Anterior cingulate cortex (tissue), 58 donors: Measurements from ENCODE around the gene OBP2A.
"Not testable (repeated sequence)": the region's sequence is repeated elsewhere in the genome, so short reads cannot be mapped to it uniquely, and the experiment has no call there.

Source experiments
- DNase-seq, 58 donors: peaks; one replicate each; lab custom pipeline; 2025; lab: John Stamatoyannopoulos, UW

The OBP2A gene

DNA sequence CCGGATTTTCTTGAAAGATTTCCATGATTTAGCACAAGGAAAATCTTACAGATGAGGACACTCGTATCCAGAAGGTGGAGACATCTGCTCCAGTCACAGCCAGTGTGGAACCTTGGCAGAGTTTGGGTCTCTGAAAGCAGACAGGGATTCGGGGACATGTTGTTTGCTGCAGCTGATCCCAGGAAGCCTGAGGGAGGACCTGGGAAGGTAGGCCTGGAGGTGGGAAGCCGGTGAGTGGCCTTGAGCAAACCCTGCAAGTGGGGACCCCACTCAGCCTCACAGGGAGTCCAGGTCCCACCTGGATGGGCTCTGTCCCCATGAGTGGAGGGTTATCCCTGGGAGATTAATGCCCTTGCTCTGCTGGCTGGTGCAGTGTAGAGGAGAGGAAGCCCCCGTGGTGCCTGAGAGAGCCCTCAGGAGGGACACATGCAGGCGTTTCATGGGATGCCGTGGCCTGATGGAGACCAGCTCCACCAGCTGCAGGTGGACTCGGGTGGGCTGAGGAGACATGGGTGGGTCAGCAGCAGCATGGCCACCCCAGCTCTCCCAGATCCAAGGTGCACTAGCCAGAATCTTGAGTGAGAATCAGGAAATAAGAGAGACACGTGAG is 37.6 kb upstream of the OBP2A start:
- DNase-seq = no peak

DNA sequence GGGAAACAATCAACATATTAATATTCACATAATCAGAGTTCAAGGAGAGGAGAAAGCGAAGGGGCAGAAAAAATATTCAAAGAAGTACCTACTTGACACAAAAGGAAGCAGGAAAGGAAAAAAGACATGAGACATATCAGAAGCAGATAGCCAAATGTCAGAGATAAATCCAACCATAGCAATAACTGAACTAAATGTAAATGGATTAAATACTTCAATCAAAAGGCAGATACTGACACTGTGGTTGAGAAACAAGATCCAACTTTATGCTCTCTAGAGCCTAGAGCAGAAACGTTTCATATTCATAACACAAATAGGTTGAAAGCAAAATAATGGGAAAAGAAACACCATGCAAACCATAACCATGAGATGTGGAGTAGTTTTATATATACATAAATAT is 36.5 kb upstream of the OBP2A start:
- no peak for DNase-seq

DNA sequence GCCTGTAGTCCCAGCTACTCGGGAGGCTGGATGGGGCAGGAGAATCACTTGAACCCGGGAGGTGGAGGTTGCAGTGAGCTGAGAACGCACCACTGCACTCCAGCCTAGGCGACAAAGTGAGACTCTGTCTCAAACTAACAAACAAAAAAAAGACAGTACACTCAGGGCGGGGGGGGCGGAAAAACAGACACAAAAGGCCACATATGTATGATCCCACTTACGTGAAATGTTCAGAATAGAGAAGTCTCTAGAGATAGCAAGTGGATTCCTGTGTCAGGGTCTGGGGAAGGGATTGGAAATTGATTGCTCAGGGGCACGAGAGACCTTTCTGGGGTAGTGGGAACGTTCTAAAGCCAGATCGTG is 33.7 kb upstream of the OBP2A start:
- no peak for DNase-seq

DNA sequence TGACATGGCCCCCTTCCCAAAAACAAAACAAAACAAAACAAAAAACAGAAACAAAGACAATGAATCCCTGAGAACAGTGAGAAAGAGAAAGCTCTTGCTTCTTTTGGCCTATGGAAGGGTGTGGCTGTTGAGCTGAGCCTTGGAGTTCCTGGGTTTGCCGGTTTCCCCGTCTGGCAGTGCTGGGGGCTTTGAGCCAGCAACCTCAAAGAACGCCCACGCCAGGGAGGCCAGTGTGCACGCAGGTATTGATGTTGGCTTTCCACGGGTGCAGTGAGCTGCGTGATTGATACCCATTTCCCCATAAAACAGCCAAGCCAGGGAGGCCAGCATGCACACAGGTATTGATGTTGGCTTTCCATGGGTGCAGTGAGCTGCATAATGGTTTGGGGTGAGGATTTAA is 33.0 kb upstream of the OBP2A start:
- DNase-seq = no peak

GRCh38 chr9:135513351-135513846 is 32.5 kb upstream of the OBP2A start:
- no peak for DNase-seq

DNA sequence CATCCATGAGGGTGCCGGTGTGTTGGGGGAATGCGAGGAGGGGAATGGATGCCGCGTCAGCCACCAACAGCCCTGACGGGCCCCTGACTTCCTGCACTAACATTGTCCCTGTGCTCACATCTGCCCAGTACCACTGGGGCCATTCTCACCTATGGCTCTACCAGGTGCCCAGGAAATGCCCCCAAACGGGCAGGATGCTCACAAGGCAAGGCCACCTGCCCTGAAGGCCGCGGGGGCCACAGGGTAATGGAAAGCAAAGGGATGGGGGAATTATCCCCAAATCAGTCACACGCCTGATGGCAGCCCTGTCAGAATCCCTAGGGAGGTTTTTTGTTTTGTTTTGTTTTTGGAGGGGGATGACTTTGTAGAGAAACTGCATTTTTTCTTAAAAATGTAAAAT is 32.0 kb upstream of the OBP2A start:
- not testable (repeated sequence) for DNase-seq

- DNase-seq = no peak
Observed at GRCh38 chr9:135514342-135515082, 31.4 kb upstream of the OBP2A start.

GRCh38 chr9:135515083-135515951 is 30.6 kb upstream of the OBP2A start:
- no peak for DNase-seq

GRCh38 chr9:135516132-135516860 is 29.6 kb upstream of the OBP2A start:
- DNase-seq = no peak

DNA sequence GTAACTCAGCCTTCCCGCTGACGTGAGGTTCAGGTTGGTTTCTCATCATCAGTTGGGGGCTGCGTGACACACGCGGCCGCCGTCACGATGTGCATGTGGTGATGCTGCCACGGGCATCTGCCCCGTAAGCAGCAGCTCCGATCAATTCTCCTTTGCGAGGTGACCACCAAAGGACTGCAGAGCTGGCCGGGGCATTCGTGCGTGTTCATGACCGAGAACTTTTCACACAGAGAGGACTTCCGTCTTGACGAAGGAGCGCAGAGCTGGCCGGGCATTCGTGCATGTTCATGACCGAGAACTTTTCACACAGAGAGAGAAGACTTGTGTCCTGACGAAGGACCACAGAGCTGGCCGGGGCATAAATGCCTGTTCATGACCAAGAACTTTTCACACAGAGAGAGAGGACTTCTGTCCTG is 28.5 kb upstream of the OBP2A start:
- DNase-seq = no peak

DNA sequence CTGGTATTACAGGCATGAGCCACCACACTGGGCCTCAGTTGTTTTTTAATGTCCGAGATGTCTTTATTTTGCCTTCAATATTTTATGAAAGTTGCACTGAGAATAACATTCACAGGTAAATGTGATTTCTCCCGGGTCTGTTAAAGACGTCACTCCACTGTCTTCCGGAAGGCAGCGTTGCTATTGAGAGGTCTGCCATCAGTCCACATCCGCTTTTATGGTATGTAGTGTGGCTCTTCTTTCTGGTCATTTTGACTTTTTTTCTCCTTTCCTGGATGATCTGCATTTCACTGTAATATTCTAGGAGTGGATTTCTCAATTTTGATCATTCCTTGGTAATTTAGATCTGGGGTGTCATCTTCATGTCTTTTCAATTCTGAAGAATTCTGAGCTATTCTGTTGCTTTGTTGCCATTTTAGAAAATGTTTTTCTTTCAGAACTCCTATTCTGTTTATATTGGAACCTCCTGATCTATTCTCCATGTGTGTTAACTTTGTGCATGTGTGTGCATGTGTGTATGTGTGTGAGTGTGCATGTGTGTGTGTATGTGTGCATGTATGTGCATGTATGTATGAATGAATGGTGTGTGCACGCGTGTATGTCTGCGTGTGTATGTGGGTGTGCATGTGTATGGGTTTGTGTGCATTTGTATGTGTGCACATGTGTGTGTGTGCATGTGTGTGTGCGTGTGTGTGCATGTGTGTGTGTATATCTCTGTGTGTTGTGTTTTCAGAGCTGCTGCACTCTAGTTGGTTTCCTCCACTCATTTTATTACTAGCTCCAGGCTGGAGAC is 26.6 kb upstream of the OBP2A start:
- DNase-seq = no peak

GRCh38 chr9:135520916-135521607 is 24.9 kb upstream of the OBP2A start, which contains the start of gene LCN1:
Gene LCN1, plus strand, starts transcription at chr9:135521440. Its CDS starts 58 bp downstream, at chr9:135521498.
- DNase-seq = no peak

DNA sequence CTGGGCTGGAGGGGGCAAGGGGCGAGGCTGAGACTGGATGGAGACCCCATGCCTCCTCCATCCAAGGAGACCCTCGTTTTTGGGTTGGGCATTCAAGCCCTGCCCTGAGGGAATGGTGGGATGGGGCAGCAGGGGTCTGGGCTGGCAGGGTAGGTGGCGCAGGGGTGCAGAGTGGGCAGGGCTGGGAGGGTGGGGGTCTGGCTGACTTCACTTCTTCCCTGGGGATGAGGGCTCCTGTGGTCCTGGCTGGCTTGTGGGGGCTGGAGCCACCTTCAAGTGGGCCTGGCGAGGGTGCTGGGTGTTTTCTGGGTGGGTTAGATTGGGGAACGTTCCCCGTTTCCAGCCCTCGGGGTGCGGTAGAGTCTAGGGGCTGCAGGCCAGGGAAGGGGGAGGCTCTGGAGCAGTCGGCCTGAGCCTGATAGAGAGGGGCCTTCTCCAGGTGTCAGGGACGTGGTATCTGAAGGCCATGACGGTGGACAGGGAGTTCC is 24.3 kb upstream of the OBP2A start:
- no peak for DNase-seq

DNA sequence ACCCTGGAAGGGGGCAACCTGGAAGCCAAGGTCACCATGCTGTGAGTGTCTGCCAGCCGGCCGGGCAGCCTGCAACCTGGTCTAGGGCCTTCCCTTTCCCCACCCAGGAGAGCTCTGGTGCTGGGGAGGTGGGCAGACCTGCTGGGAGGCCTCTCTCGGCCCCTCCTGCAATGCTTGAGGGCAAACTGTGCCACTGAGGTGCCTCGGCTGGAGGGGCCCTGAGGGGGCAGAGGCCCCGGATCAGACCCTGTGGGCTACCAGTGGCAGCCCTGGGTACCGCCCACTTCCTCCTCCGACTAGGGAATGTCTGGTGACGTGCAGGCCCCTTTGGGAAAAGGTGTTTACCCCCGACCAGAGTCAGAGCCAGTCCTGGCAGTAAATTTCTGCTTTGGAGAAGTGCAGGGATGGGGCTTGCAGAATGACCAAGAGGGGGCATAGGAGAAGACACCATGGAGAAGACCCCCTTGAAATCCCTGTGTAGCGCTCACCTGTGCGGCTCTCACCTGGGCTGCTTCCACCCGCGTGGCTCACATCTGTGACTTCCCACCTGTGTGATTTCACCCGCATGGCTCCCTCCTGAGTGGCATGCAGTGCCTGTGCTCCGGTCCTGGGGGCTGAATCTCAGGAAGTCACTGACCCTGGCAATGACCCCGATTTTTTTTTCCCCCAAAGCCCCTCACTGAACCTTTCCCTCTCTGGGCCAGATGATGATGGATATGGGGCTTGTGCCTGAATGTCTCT is 23.6 kb upstream of the OBP2A start:
- no peak for DNase-seq

- no peak for DNase-seq
Observed at GRCh38 chr9:135522931-135523330, 23.0 kb upstream of the OBP2A start.

- no peak for DNase-seq
Observed at GRCh38 chr9:135523521-135524129, 22.3 kb upstream of the OBP2A start.

- DNase-seq = no peak
Observed at GRCh38 chr9:135524130-135524861, 21.6 kb upstream of the OBP2A start.
